Stimulated activated naive B cell treated with anti-CD40 and anti-IgM and Interleukin-4, amounts not matched to agents 10 μg/mL and 1 μg/mL and 100 μg/mL, for 72 hours (primary cell): ENCODE results near the gene TPGS1.
A peak's percentile ranks its signal among the peaks of the same experiment; 100 is the strongest.

Experiments used
- ATAC-seq, 2 donors: fragments of 150-1000 bp; cut with Tn5 transposase; replicated peaks; 2 replicates each; pipeline ENCODE4 v1.10.0; 2021; ENCODE audit warnings: moderate library complexity in 1 of 2
- DNase-seq: peaks from one replicate; pipeline ENCODE4 v3.0.0; 2021
- H3K27ac Mint-ChIP-seq: one replicate; pipeline ENCODE4 v1.8.0; 2022; ENCODE audit warnings: mild to moderate bottlenecking, mixed read lengths
- H3K27me3 Mint-ChIP-seq, 2 donors: one replicate each; pipeline ENCODE4 v1.8.0; 2022; ENCODE audit warnings: mixed read lengths in 2 of 2
- H3K36me3 Mint-ChIP-seq, 2 donors: one replicate each; pipeline ENCODE4 v1.8.0; 2022; ENCODE audit warnings: mixed read lengths in 2 of 2, mild to moderate bottlenecking in 1 of 2
- H3K4me1 Mint-ChIP-seq, 2 donors: one replicate each; pipeline ENCODE4 v1.8.0; 2022; ENCODE audit warnings: mixed read lengths in 2 of 2, mild to moderate bottlenecking in 1 of 2
- H3K4me3 Mint-ChIP-seq, 2 donors: one replicate each; pipeline ENCODE4 v1.8.0; 2022; ENCODE audit warnings: mild to moderate bottlenecking in 2 of 2, mixed read lengths in 2 of 2, moderate library complexity in 1 of 2
- H3K9me3 Mint-ChIP-seq, 2 donors: one replicate each; pipeline ENCODE4 v1.8.0; 2022; ENCODE audit warnings: mixed read lengths in 2 of 2, mild to moderate bottlenecking in 1 of 2

TPGS1 gene

DNA sequence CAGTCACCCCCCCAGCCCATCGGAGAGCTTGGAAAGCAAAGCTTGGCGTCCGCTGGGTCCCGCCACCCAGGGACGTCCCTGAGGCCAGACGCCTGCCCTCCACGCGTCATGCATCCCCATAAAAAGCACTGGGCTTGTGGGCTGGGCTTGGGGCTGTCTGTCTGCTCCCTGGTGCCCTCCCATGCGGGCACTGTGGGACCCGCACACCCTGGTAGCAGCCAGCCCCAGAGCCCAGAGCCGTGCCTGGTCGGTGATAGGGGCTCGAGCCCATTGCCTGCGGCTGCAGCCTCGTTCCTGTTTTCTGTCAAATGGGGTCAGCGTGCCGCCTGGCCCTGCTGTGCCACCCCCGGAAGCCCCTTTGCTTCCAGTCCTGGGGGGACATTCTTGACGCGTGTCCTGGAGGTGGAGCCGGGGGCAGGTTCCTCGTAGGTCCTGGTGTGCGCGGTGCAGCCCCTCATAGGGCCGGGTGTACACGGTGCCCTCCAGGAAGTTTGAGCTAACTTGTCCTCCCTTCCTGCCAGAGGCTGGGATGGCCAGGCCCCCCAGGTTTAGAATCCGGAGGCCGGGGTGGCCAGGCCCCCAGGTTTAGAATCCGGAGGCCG, 32.2 kb downstream of the TPGS1 start:
- no peak for ATAC-seq
- Mint-ChIP-seq H3K4me1 (peaks cover 7 to 18% of the 10 kb centered on the region in 2 donors), H3K9me3 (no peaks in the 10 kb centered on the region), H3K4me3 (no peak overlapping the region), H3K27ac (no peak overlapping the region), H3K27me3 (no peaks in the 10 kb centered on the region), H3K36me3 (peaks cover 24 to 29% of the 10 kb centered on the region in 2 donors)
- no peak for DNase-seq

GRCh38 chr19:540867-541637, 33.8 kb downstream of the TPGS1 start:
- peaks cover 3 to 12% of the 10 kb centered on the region in 2 donors for H3K4me1 Mint-ChIP-seq
- H3K4me3 Mint-ChIP-seq: no peak overlapping the region
- H3K9me3 Mint-ChIP-seq: no peaks in the 10 kb centered on the region
- no peak overlapping the region for H3K27ac Mint-ChIP-seq
- H3K27me3 Mint-ChIP-seq: peaks cover 0 to 5% of the 10 kb centered on the region in 2 donors
- H3K36me3 Mint-ChIP-seq: peaks cover 20 to 25% of the 10 kb centered on the region in 2 donors
- DNase-seq: no peak
- ATAC-seq: no peak

GRCh38 chr19:541699-542098, 34.4 kb downstream of the TPGS1 start:
- H3K27me3 Mint-ChIP-seq: peaks cover 0 to 5% of the 10 kb centered on the region in 2 donors
- H3K4me1 Mint-ChIP-seq: peaks cover 3 to 12% of the 10 kb centered on the region in 2 donors
- H3K36me3 Mint-ChIP-seq: peaks cover 20 to 24% of the 10 kb centered on the region in 2 donors
- DNase-seq (no peak), ATAC-seq (no peak)
- no peak overlapping the region for H3K27ac Mint-ChIP-seq
- H3K4me3 Mint-ChIP-seq: no peak overlapping the region
- no peaks in the 10 kb centered on the region for H3K9me3 Mint-ChIP-seq

DNA sequence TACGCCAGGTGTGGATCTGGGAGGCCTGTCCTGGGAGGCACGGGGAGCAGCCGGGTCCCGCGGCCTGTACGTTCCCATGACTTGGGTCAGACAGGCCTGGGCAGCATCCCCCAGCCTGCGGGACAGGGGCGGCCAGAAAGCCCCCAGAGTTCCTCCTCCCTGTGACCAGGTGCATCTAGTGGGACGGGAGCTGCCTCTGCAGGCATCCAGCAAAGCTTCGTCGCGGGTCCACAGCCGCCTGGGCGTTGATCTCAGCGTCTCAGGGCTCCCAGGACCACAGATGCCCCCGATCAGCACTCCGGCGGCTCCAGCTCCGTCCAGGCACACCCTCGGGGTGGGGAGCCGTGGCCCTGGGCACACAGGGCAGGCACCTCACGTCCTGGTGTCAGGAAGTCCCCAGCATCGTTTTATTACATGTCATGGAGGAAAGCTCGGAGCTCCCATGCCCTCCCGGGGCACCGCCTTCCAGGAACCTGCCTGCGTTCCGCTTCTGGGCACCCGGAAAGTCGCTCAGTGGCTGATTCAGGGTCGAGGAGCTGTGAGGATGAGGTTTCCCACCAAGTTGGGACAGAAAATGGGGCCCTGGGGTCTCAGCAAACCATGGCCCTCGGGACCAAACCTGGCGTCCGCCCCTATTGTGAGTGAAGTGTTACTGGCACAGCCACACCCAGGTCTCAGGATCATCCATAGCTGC, 35.0 kb downstream of the TPGS1 start:
- peaks cover 0 to 5% of the 10 kb centered on the region in 2 donors for H3K27me3 Mint-ChIP-seq
- no peak overlapping the region for H3K4me3 Mint-ChIP-seq
- no peak overlapping the region for H3K27ac Mint-ChIP-seq
- no peaks in the 10 kb centered on the region for H3K9me3 Mint-ChIP-seq
- peaks cover 20 to 24% of the 10 kb centered on the region in 2 donors for H3K36me3 Mint-ChIP-seq
- peaks cover 3 to 12% of the 10 kb centered on the region in 2 donors for H3K4me1 Mint-ChIP-seq
- ATAC-seq (no peak), DNase-seq (no peak)

DNA sequence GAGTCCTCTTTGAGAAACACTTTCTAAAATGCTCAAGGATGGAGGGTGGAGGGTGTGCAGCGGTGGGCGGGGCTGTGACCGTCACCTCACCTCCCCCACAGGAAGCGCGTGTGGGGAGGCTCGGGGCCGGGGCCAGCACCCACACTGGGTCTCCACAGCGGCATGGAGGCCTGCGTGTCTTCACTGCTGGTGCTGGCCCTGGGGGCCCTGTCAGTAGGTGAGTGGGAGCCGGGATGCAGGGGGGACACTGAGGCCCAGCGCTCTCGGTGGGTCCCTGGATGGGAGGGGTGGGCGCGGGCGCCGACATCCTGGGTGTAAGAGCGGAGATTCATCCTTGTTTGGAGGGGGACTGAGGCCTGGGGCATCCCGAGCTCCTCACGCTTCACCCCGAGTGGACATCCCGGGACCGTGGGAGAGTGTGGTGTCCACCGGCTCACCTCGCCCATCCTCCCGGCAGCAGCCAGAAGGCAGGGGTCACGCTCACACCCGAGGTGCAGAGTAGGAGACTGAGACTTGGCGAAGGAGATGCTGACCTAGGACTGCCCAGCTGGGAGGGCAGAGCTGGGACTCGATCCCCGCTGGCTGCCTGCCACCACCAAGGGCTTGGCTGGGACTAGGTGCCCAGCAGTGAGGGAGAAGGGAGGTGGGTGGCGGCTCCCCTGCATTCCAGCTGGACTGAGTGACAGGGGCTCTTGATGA, 36.8 kb downstream of the TPGS1 start, which contains the start of gene GZMM:
TSS of gene GZMM (plus strand) at position 144 of the 699 bp plus-strand sequence. CDS start at position 163, 19 bp downstream.
- Mint-ChIP-seq H3K4me3 (no peak within 1 kb of the TSS), H3K27me3 (peaks cover 9 to 10% of the 10 kb centered on the region in 2 donors), H3K4me1 (peaks cover 2 to 12% of the 10 kb centered on the region in 2 donors), H3K36me3 (peaks cover 10 to 12% of the 10 kb centered on the region in 2 donors), H3K27ac (no peak within 1 kb of the TSS), H3K9me3 (no peaks in the 10 kb centered on the region)
- DNase-seq (no peak), ATAC-seq (peak; percentile 53 to 55)

GRCh38 chr19:547117-547516, 39.8 kb downstream of the TPGS1 start:
- ATAC-seq (no peak), DNase-seq (no peak)
- no peak overlapping the region for H3K27ac Mint-ChIP-seq
- no peak overlapping the region for H3K4me3 Mint-ChIP-seq
- peaks cover 18 to 19% of the 10 kb centered on the region in 2 donors for H3K27me3 Mint-ChIP-seq
- no peaks in the 10 kb centered on the region for H3K9me3 Mint-ChIP-seq
- H3K4me1 Mint-ChIP-seq: peaks cover 2 to 12% of the 10 kb centered on the region in 2 donors
- peaks cover 3% of the 10 kb centered on the region in 2 donors for H3K36me3 Mint-ChIP-seq

DNA sequence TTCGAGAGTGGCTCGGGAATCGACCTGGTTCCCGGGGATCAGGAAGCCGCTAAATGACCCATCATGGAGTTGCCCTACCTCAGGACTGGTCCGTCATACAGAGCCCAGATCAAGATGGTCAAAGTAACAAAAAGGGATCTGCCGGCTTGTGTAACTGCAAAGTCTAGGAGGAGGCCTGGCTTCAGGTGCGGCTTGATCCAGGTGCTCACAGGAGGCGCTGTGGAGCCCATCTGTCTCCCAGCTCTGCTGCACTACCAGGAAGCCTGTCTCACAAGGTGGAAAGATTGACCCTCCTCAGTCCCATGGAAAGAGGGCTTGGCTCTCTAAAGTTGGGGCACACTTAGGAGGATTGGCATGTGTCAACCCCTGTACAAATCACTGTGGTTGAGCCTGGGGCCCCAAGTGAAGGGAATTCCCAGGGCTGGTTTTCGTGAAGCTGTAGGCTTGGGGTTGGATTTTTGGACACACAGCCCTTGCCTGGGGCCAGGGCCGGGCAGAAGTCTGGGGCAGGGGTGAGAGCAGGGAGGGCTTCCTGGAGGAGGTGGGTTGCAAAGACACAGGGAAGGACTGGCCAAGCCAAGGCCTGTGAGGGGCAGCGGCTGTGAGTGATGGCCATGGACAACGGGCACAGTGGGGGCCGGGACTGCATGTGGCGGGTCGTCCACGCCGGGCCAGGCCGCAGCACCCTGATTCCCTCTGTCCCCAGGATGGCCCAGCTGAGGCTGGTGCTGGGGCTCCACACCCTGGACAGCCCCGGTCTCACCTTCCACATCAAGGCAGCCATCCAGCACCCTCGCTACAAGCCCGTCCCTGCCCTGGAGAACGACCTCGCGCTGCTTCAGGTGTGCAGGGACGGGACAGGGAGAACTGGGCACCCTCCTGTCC, 40.8 kb downstream of the TPGS1 start:
- no peak for ATAC-seq
- peaks cover 3% of the 10 kb centered on the region in 2 donors for H3K36me3 Mint-ChIP-seq
- peaks cover 2 to 11% of the 10 kb centered on the region in 2 donors for H3K4me1 Mint-ChIP-seq
- DNase-seq: no peak
- H3K4me3 Mint-ChIP-seq: no peak overlapping the region
- peaks cover 22 to 24% of the 10 kb centered on the region in 2 donors for H3K27me3 Mint-ChIP-seq
- no peaks in the 10 kb centered on the region for H3K9me3 Mint-ChIP-seq
- no peak overlapping the region for H3K27ac Mint-ChIP-seq

DNA sequence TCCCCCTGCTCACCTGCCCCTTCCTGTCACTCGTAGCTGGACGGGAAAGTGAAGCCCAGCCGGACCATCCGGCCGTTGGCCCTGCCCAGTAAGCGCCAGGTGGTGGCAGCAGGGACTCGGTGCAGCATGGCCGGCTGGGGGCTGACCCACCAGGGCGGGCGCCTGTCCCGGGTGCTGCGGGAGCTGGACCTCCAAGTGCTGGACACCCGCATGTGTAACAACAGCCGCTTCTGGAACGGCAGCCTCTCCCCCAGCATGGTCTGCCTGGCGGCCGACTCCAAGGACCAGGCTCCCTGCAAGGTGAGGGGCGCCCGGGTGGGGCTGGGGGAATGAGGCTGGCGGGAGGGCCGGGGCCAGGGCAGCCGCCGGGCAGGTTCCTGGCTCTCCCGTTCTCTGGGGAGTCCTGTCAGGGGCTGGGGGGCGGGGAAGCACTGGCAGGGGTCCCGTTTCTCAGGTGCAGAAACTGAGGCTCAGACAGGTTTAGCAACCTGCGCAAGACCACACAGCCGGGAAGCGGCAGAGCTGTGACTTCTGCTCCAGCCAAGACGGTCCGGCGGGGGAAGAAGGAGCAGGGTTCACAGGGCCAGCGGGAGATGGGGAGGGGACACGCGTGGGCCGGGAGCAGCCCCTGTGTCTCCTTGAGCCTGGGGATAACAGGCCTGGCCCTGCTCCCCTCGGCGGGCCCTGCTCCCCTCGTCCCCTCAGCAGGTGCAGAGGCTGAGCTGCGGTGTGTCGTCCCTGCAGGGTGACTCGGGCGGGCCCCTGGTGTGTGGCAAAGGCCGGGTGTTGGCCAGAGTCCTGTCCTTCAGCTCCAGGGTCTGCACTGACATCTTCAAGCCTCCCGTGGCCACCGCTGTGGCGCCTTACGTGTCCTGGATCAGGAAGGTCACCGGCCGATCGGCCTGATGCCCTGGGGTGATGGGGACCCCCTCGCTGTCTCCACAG, 41.9 kb downstream of the TPGS1 start:
- Mint-ChIP-seq H3K27me3 (peaks cover 22 to 24% of the 10 kb centered on the region in 2 donors), H3K9me3 (no peaks in the 10 kb centered on the region), H3K4me3 (no peak overlapping the region), H3K4me1 (peaks cover 0 to under 1% of the 10 kb centered on the region in 2 donors), H3K27ac (no peak overlapping the region), H3K36me3 (no peaks in the 10 kb centered on the region)
- DNase-seq (no peak), ATAC-seq (no peak)

DNA sequence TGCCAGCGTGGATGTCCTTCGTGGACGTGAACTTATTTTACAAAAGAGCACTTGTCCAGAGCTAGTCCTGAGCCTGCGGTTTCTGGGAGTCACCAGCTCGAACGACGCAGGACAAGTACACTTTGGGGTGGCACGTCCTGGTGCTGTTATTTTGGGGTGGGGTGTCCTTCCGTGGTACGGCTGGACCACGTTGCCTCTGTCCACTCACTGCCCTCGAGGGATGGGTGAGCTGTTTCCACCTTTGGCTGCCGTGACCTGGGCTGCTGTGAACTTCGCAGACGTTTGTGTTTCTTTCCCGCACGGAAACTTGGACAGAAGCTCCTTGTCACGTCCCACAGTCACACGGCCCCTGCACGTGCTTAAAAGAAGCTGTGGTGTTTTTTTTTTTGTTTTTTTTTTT, 47.5 kb downstream of the TPGS1 start:
- ATAC-seq: no peak
- H3K4me3 Mint-ChIP-seq: no peak overlapping the region
- peaks cover 16 to 26% of the 10 kb centered on the region in 2 donors for H3K27me3 Mint-ChIP-seq
- no peak overlapping the region for H3K27ac Mint-ChIP-seq
- DNase-seq: no peak
- no peaks in the 10 kb centered on the region for H3K36me3 Mint-ChIP-seq
- H3K4me1 Mint-ChIP-seq: peaks cover 0 to 2% of the 10 kb centered on the region in 2 donors
- H3K9me3 Mint-ChIP-seq: no peaks in the 10 kb centered on the region

DNA sequence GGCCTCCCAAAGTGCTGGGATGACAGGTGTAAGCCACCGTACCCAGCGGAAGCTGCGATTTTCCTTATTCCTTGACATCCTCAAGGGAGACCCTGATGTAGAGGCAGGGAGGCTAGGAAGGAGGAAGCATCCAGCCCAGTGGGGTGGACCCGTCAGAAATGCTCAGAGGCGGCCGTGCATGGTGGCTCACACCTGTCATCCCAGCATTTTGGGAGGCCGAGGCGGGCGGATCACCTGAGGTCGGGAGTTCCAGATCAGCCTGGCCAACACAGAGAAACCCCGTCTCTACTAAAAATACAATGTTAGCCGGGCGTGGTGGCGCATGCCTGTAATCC, 48.1 kb downstream of the TPGS1 start:
- H3K4me1 Mint-ChIP-seq: peaks cover 0 to 2% of the 10 kb centered on the region in 2 donors
- DNase-seq (no peak), ATAC-seq (no peak)
- no peaks in the 10 kb centered on the region for H3K9me3 Mint-ChIP-seq
- peaks cover 16 to 26% of the 10 kb centered on the region in 2 donors for H3K27me3 Mint-ChIP-seq
- no peaks in the 10 kb centered on the region for H3K36me3 Mint-ChIP-seq
- no peak overlapping the region for H3K4me3 Mint-ChIP-seq
- H3K27ac Mint-ChIP-seq: no peak overlapping the region

DNA sequence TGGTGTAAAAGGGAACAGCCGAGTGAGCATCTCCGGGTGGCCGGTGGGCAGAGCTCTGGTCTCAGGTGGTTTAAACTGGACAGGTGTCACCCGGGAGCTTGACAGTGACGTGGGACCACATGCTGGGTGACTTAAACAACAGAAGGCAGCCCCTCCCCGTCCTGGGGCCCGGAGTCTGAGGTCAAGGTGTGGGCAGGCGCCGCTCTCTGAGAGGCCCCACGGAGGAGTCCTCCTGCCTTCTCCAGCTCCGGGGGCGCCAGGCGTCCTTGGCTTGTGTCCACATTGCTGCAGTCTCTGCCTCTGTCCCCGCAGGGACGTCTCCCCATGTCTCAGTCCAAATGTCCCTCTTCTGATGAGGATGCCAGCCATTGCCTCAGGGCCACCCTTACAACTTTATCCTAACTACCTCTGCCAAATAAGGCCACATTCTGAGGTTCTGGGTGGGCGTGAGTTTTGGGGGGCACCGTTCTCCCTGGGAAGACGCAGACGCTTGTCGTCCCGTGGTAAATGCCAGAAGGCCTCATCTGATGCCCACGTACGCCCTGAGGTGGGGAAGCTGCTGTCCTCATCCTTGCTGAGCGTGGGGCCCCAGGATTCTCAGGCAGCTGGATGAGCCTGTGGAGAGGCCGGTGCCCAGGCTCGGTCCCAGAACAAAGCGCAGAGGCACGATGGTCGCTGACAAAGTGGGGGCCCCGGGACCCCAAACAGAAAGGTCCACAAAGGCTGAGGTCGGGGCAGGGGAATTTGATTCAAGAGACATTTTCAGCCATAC, 49.5 kb downstream of the TPGS1 start:
- ATAC-seq (no peak), DNase-seq (no peak)
- H3K36me3 Mint-ChIP-seq: no peaks in the 10 kb centered on the region
- no peak overlapping the region for H3K4me3 Mint-ChIP-seq
- peaks cover 0 to 2% of the 10 kb centered on the region in 2 donors for H3K4me1 Mint-ChIP-seq
- no peaks in the 10 kb centered on the region for H3K9me3 Mint-ChIP-seq
- H3K27me3 Mint-ChIP-seq: peaks cover 8 to 18% of the 10 kb centered on the region in 2 donors
- H3K27ac Mint-ChIP-seq: no peak overlapping the region
